ENCODE measurements around the gene IFIT5.
"Not testable (repeated sequence)": the region's sequence is repeated elsewhere in the genome, so short reads cannot be mapped to it uniquely, and the experiment has no call there.

IFIT5 gene

DNA sequence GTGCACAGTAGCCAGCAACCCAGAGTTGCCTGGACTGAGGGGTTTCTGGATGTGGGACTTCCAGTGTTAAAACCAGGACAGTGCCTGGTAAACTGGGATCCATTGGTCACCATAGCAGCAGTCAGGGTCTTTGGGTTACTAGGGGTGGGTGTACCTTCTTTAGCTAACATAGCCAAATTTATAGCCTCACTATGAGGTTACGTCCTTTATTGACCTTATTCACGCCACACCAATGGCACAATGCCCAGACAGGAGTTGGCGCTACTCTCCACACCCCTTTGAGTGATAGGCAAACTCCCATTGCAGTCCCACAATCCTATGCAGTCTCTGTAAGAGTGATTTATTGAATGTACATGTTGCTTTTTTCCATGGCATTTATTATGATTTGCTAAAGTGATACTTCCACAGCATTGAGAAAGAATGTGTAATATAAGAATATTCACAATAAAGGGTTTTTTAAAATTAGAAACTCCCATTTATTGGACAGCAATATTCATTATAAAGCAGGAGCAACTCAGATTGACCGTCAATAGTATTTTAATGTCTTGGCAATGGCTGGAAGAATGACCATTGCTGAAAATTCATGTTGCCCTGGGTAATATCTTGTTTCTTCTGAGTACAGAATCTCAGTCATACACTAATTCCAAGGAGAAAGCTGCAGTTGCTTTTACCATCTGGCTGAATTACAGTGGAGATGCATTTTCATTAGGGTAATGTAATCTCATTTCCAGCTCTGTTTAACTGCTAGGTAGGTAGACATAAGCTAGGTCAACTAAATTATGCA lies 26.1 kb downstream of the IFIT5 start:
- no peak for DNase-seq

DNA sequence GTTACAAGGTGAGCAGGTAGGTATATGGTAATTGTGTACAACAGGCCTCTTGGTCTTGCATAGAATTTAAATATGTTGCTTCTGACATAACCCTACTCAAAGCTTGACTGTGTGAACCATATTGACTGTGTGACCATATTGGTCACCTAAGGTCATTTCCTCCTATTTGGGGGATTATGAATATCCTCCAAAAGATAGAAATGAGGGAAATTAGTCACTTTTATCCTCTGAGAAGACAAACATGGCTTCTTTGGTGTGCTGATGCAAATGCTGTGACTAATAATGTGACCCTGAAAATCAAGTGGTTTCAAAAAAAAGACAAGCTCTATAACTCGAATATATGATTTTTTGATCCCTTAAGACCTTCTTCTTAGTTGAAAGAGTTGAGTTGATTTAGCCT lies 27.9 kb downstream of the IFIT5 start:
- DNase-seq, result no peak

DNA sequence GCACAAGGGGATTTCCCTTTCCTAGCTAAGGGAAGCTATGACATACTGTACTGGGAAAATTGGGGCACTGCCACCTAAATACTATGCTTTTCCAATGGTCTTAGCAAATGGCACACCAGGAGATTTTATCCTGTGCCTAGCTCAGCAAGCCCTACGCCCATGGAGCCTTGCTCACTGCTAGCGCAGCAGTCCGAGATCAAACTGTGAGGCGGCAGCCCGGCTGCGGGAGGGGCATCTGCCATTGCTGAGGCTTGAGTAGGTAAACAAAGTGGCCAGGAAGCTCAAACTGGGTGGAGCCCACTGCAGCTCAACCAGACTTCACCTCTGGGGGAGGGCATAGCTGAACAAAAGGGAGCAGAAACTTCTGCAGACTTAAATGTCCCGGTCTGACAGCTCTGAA lies 30.5 kb downstream of the IFIT5 start:
- DNase-seq, result not testable (repeated sequence)

GRCh38 chr10:89450901-89451300 lies 36.5 kb downstream of the IFIT5 start:
- DNase-seq, result no peak

DNA sequence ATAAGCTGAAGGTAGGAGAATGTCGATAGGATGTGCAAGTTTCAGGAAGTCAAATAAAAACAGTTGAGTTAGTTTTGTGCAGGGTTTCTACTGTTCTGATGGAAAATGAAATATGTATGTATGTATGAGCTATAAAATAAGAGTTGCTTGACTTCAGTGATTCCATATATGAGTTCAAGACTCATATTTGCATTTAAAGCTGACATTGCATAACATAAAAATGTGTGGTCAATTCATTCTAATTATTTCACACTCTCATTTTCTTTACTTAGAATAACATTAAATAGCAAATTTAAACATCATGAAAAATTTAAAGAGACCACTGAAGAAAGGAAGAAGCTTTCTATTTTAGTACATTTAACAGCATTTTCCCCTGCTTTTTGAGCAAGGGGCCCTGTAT lies 37.8 kb downstream of the IFIT5 start:
- DNase-seq, result no peak

GRCh38 chr10:89454561-89455347 lies 40.4 kb downstream of the IFIT5 start:
- DNase-seq, result no peak

- DNase-seq, result no peak
Measured at GRCh38 chr10:89458291-89458690, 43.9 kb downstream of the IFIT5 start.

- no peak for DNase-seq
Measured at GRCh38 chr10:89458784-89459183, 44.4 kb downstream of the IFIT5 start.

DNA sequence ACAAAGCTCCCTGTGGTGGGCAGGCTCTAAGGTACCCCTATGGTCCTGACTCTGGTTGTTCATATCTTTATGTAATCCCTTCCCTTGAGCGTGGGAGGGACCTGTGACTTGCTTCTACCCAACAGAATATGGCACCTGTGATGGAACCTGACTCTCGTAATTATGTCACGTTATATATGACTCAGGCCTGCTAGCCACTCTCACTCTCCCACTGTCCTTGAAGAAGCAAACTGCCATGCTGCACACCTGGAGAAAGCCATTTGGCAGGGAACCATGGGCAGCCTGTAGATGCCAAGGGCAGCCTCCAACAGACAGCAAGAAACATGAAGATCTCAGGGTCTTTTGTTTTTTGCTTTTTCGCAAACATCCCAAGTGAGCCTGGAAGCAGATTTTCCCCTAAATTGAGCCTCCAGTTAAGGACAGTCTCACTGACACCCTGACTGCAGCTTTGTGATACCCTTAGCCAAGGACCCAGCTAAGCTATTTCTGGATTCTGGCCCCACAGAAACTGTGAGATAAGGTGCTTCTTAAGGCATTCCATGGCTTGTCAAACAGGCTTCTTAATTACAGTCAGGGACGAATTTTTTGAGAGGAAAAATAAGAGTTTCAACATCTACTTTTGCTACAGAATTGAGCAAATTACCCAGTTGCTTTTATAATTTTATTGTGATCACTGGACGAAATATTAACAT lies 49.6 kb downstream of the IFIT5 start:
- DNase-seq, result no peak

DNA sequence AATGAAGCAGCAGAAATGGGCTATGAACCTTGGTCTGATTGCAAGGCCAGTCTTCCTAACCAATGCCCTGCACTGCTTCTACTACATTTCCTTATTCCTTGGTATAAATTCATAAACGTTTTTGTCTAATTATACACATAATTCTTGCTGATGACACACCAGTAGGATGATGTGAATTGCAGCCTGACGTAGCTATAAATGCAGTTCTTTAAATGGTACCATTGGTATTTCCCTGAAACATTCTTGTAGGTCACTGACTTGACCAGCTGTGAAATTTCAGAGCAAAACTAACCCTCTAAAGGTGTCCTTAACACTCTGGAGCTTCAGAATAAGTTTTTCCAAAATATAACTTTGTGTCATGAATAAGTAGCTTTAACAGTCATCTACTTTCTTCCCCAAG lies 50.8 kb downstream of the IFIT5 start:
- no peak for DNase-seq

GRCh38 chr10:89466599-89467035 lies 52.2 kb downstream of the IFIT5 start:
- DNase-seq, result no peak

- DNase-seq, result no peak
Measured at GRCh38 chr10:89468191-89468965, 54.0 kb downstream of the IFIT5 start.

GRCh38 chr10:89469517-89469916 lies 55.1 kb downstream of the IFIT5 start:
- DNase-seq, result no peak
